Measurements from ENCODE around the gene B4GALT1.

B4GALT1 gene

GRCh38 chr9:33167084-33167971 lies at the start of gene B4GALT1:
B4GALT1 (minus strand) TSS chr9:33167336; CDS start chr9:33167169, 167 bp downstream.
- peak; percentile 95 for DNase-seq (ENCODE audit: low read depth)

GRCh38 chr9:33211695-33212393 lies 44.7 kb upstream of the B4GALT1 start:
- DNase-seq (ENCODE audit: low read depth), result no peak

- no peak for DNase-seq (ENCODE audit: low read depth)
Observed at GRCh38 chr9:33210006-33210715, 43.0 kb upstream of the B4GALT1 start.

GRCh38 chr9:33209394-33209793 lies 42.3 kb upstream of the B4GALT1 start:
- no peak for DNase-seq (ENCODE audit: low read depth)

GRCh38 chr9:33202552-33203201 lies 35.5 kb upstream of the B4GALT1 start:
- peak; percentile 1 for DNase-seq (ENCODE audit: low read depth)

GRCh38 chr9:33202018-33202417 lies 34.9 kb upstream of the B4GALT1 start:
- DNase-seq (ENCODE audit: low read depth), result no peak

GRCh38 chr9:33198165-33198564 lies 31.0 kb upstream of the B4GALT1 start:
- no peak for DNase-seq (ENCODE audit: low read depth)

- no peak for DNase-seq (ENCODE audit: low read depth)
Observed at GRCh38 chr9:33197279-33198152, 30.4 kb upstream of the B4GALT1 start.

- no peak for DNase-seq (ENCODE audit: low read depth)
Observed at GRCh38 chr9:33196736-33197135, 29.6 kb upstream of the B4GALT1 start.

GRCh38 chr9:33193818-33194217 lies 26.7 kb upstream of the B4GALT1 start:
- DNase-seq (ENCODE audit: low read depth), result no peak

- no peak for DNase-seq (ENCODE audit: low read depth)
Observed at GRCh38 chr9:33192493-33193255, 25.5 kb upstream of the B4GALT1 start.

GRCh38 chr9:33190021-33190705 lies 23.0 kb upstream of the B4GALT1 start:
- DNase-seq (ENCODE audit: low read depth), result no peak

- DNase-seq (ENCODE audit: low read depth), result no peak
Observed at GRCh38 chr9:33189331-33189791, 22.2 kb upstream of the B4GALT1 start.

- no peak for DNase-seq (ENCODE audit: low read depth)
Observed at GRCh38 chr9:33188711-33189110, 21.6 kb upstream of the B4GALT1 start.

GRCh38 chr9:33187519-33188218 lies 20.5 kb upstream of the B4GALT1 start:
- no peak for DNase-seq (ENCODE audit: low read depth)

- no peak for DNase-seq (ENCODE audit: low read depth)
Observed at GRCh38 chr9:33186457-33187168, 19.5 kb upstream of the B4GALT1 start.

GRCh38 chr9:33185858-33186257 lies 18.7 kb upstream of the B4GALT1 start:
- DNase-seq (ENCODE audit: low read depth), result no peak

GRCh38 chr9:33185406-33185805 lies 18.3 kb upstream of the B4GALT1 start:
- no peak for DNase-seq (ENCODE audit: low read depth)

Data from activated T-cell treated with anti-CD3 and anti-CD28 coated beads for 24 hours (primary cell).